ENCODE results near the gene HOXC10. TPM values are rescaled to one million over a fixed set of nuclear protein-coding genes. Genes with fewer than 3 reads are reported as not detected.

HOXC10 gene
- total and polyA plus RNA-seq, 2 donors (not counting 1 experiment from before 2014, with no cell fraction given), result not detected

DNA sequence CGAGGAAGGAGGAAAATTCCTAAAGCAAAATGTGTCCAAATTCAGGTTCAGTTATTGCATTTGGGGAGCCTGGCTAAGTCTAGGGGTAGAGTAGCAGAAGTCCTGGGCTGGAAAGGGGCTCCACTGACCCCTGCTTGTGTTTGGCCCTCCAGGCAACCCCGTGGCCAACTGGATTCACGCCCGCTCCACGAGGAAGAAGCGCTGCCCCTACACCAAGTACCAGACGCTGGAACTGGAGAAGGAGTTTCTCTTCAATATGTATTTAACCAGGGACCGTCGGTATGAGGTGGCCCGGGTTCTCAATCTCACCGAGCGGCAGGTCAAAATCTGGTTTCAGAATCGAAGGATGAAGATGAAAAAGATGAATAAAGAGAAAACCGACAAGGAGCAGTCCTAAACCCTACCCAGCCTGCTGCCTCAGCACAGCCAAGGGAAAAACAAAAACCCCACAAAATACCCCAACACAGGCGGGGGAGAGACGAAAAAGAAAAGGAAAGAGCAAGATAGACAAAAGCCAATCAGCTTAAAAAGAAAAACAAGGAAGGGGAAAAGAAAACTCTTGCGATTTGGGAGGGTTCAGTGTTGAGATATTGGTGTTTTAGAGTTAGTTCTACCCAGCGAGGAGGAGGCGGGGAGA lies 17.4 kb downstream of the HOXC10 start:
- peaks cover 25 to 59% of the 10 kb centered on the region in 2 donors for H3K4me1 ChIP-seq (ENCODE audit: control insufficient read depth in 2 of 2, insufficient read depth in 2 of 2, low read length in 2 of 2)
- DNase-seq (no peak), ATAC-seq (ENCODE audit: low read depth) (no peak)
- H3K4me2 ChIP-seq (replicated peaks; ENCODE audit: low read depth, low read length, poor library complexity, severe bottlenecking), result no peak overlapping the region
- no peaks in the 10 kb centered on the region for H3K79me2 ChIP-seq (ENCODE audit: control insufficient read depth, insufficient read depth, low read length)
- peaks cover 19% of the 10 kb centered on the region for H3K4me1 Mint-ChIP-seq
- H3K27me3 ChIP-seq (replicated peaks in 1 of 4; ENCODE audit: control extremely low read depth in 1 of 4, control insufficient read depth in 3 of 4, insufficient read depth in 4 of 4, low read length in 3 of 4), result peaks cover 0 to 99% (median 84%) of the 10 kb centered on the region in 4 experiments
- no peaks in the 10 kb centered on the region for H3K9me3 Mint-ChIP-seq (ENCODE audit: insufficient read depth)
- H3K27me3 Mint-ChIP-seq, result peaks cover 83% of the 10 kb centered on the region
- no peak overlapping the region for H3K9ac ChIP-seq (ENCODE audit: low read length)
- H3K9me3 ChIP-seq (ENCODE audit: control extremely low read depth in 1 of 3, control insufficient read depth in 2 of 3, insufficient read depth in 1 of 3, low read length in 2 of 3), result peaks cover 0 to 65% (median 0%) of the 10 kb centered on the region in 3 donors
- intact Hi-C loops (cut with micrococcal nuclease), result loop anchor here (10.0 kb wide), 1 partner anchor 362 kb away; the partner anchor contains the start of gene GPR84
- TF ChIP-seq, protein P1, sequence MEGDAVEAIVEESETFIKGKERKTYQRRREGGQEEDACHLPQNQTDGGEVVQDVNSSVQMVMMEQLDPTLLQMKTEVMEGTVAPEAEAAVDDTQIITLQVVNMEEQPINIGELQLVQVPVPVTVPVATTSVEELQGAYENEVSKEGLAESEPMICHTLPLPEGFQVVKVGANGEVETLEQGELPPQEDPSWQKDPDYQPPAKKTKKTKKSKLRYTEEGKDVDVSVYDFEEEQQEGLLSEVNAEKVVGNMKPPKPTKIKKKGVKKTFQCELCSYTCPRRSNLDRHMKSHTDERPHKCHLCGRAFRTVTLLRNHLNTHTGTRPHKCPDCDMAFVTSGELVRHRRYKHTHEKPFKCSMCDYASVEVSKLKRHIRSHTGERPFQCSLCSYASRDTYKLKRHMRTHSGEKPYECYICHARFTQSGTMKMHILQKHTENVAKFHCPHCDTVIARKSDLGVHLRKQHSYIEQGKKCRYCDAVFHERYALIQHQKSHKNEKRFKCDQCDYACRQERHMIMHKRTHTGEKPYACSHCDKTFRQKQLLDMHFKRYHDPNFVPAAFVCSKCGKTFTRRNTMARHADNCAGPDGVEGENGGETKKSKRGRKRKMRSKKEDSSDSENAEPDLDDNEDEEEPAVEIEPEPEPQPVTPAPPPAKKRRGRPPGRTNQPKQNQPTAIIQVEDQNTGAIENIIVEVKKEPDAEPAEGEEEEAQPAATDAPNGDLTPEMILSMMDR (IDR thresholded peaks at IDR 0.05), result no peak
- no peak for TF ChIP-seq EZH2 (IDR thresholded peaks at IDR 0.05; ENCODE audit: borderline replicate concordance, insufficient read depth, low read depth, low read length, poor library complexity, severe bottlenecking)
- no peak overlapping the region for H3K4me3 Mint-ChIP-seq
- H3K27ac Mint-ChIP-seq, result no peak overlapping the region
- H2AFZ ChIP-seq (ENCODE audit: insufficient read depth, low read depth, low read length, poor library complexity, severe bottlenecking), result no peak overlapping the region
- H3K36me3 ChIP-seq (replicated peaks in 1 of 2; ENCODE audit: control extremely low read depth in 1 of 2, control insufficient read depth in 1 of 2, extremely low read depth in 1 of 2, insufficient read depth in 2 of 2, low read length in 1 of 2), result no peaks in the 10 kb centered on the region
- whole genome bisulfite sequencing (ENCODE audit: insufficient coverage), result 25% methylated on average over 2 of the region's 19 CpGs
- no peak overlapping the region for H3K4me3 ChIP-seq (ENCODE audit: control extremely low read depth in 1 of 5, extremely low read depth in 1 of 5, insufficient read depth in 1 of 5, low read depth in 2 of 5, low read length in 4 of 5)
- POLR2A ChIA-PET, result no interaction called here
- no peak overlapping the region for H3K27ac ChIP-seq (ENCODE audit: low read length in 2 of 2)
- CTCF ChIA-PET, result interaction anchor here (1.1 to 5.0 kb wide), 4 partner anchors 30 to 213 kb away, joined by 4 to 20 read pairs (median 11); partner anchors contain the start of gene HOXC5
- H4K20me1 ChIP-seq (ENCODE audit: control insufficient read depth, insufficient read depth, low read length, poor library complexity, severe bottlenecking), result no peaks in the 10 kb centered on the region

- Histone ChIP-seq H3K4me3 (ENCODE audit: control extremely low read depth in 1 of 5, extremely low read depth in 1 of 5, insufficient read depth in 1 of 5, low read depth in 2 of 5, low read length in 4 of 5) (no peak overlapping the region), H3K27ac (ENCODE audit: low read length in 2 of 2) (no peak overlapping the region), H3K36me3 (replicated peaks in 1 of 2; ENCODE audit: control extremely low read depth in 1 of 2, control insufficient read depth in 1 of 2, extremely low read depth in 1 of 2, insufficient read depth in 2 of 2, low read length in 1 of 2) (no peaks in the 10 kb centered on the region), H3K27me3 (replicated peaks in 1 of 4; ENCODE audit: control extremely low read depth in 1 of 4, control insufficient read depth in 3 of 4, insufficient read depth in 4 of 4, low read length in 3 of 4) (peaks cover 0 to 99% (median 84%) of the 10 kb centered on the region in 4 experiments), H3K9ac (ENCODE audit: low read length) (no peak overlapping the region), H3K4me2 (replicated peaks; ENCODE audit: low read depth, low read length, poor library complexity, severe bottlenecking) (no peak overlapping the region), H2AFZ (ENCODE audit: insufficient read depth, low read depth, low read length, poor library complexity, severe bottlenecking) (no peak overlapping the region), H3K79me2 (ENCODE audit: control insufficient read depth, insufficient read depth, low read length) (no peaks in the 10 kb centered on the region), H3K4me1 (ENCODE audit: control insufficient read depth in 2 of 2, insufficient read depth in 2 of 2, low read length in 2 of 2) (peaks cover 25 to 57% of the 10 kb centered on the region in 2 donors), H3K9me3 (ENCODE audit: control extremely low read depth in 1 of 3, control insufficient read depth in 2 of 3, insufficient read depth in 1 of 3, low read length in 2 of 3) (peaks cover 0 to 60% (median 0%) of the 10 kb centered on the region in 3 donors), H4K20me1 (ENCODE audit: control insufficient read depth, insufficient read depth, low read length, poor library complexity, severe bottlenecking) (no peaks in the 10 kb centered on the region)
- Mint-ChIP-seq H3K4me3 (no peak overlapping the region), H3K27me3 (peaks cover 82% of the 10 kb centered on the region), H3K27ac (no peak overlapping the region), H3K9me3 (ENCODE audit: insufficient read depth) (no peaks in the 10 kb centered on the region), H3K4me1 (peaks cover 17% of the 10 kb centered on the region)
- CTCF ChIA-PET, result interaction anchor here (1.1 to 6.4 kb wide), 5 partner anchors 15 to 212 kb away, joined by 4 to 159 read pairs (median 5); partner anchors contain the start of gene HOXC5
- TF ChIP-seq, protein P1 (IDR thresholded peaks at IDR 0.05), result no peak
- no peak for TF ChIP-seq EZH2 (IDR thresholded peaks at IDR 0.05; ENCODE audit: borderline replicate concordance, insufficient read depth, low read depth, low read length, poor library complexity, severe bottlenecking)
- intact Hi-C loops (cut with micrococcal nuclease), result loop anchor here (10.0 kb wide), 1 partner anchor 362 kb away; the partner anchor contains the start of gene GPR84
- ATAC-seq (ENCODE audit: low read depth), result no peak
- POLR2A ChIA-PET, result no interaction called here
- 35% methylated on average over 8 of the region's 19 CpGs for WGBS (ENCODE audit: insufficient coverage)
- DNase-seq, result no peak
Measured at GRCh38 chr12:54002915-54003389, 18.0 kb downstream of the HOXC10 start.
